ENCODE results near the gene ESR1. TPM values are rescaled to one million over a fixed set of nuclear protein-coding genes. Genes with fewer than 3 reads are reported as not detected.

Gene ESR1
- total RNA-seq, 2 donors from 2014 or later = 4.9 TPM

DNA sequence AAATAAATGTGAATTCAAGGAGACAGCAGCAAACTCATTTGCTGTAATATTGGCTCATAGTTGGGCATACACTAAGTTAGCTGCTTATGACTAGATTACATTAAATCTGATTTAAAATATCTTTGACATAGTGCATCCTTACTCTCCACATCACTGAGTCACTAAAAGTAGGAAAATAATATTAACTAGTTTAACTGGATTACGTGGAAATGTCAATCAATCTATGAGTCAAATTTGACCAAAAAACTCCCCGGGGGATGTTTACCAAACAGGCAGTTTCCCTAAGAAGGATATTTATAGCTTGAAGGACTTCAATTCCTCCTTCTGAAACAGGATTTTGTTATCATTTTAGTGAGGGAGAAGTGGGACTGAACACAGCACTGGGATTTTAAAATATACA is 366.5 kb downstream of the ESR1 start:
- no peak for TF ChIP-seq CTCF (IDR thresholded peaks at IDR 0.05)
- no peak for ATAC-seq (ENCODE audit: insufficient number of reproducible peaks, low FRiP score, low read depth)

GRCh38 chr6:152176268-152176667 is 368.8 kb downstream of the ESR1 start:
- ATAC-seq (ENCODE audit: insufficient number of reproducible peaks, low FRiP score, low read depth) = no peak
- H3K4me1 ChIP-seq (ENCODE audit: control insufficient read depth in 1 of 2, low read depth in 2 of 2) = peaks cover 0 to 8% of the 10 kb centered on the region in 2 donors
- peaks cover 27% of the 10 kb centered on the region for H3K36me3 ChIP-seq

More for the DNA sequence above, 366.5 kb downstream of the ESR1 start:
- H3K9me3 ChIP-seq = no peaks in the 10 kb centered on the region
- H3K27me3 ChIP-seq (replicated peaks; ENCODE audit: insufficient read depth) = no peaks in the 10 kb centered on the region
- H3K4me3 ChIP-seq = no peak overlapping the region
- peaks cover 0 to 8% of the 10 kb centered on the region in 2 donors for H3K4me1 ChIP-seq (ENCODE audit: control insufficient read depth in 1 of 2, low read depth in 2 of 2)
- H3K27ac ChIP-seq = no peak overlapping the region
- DNase-seq (ENCODE audit: low spot score) = no peak
- peaks cover 31% of the 10 kb centered on the region for H3K36me3 ChIP-seq

More at GRCh38 chr6:152176268-152176667, 368.8 kb downstream of the ESR1 start:
- H3K27me3 ChIP-seq (replicated peaks; ENCODE audit: insufficient read depth) = no peaks in the 10 kb centered on the region
- no peak for DNase-seq (ENCODE audit: low spot score)
- no peaks in the 10 kb centered on the region for H3K9me3 ChIP-seq
- H3K27ac ChIP-seq = no peak overlapping the region
- H3K4me3 ChIP-seq = no peak overlapping the region
- TF ChIP-seq CTCF (IDR thresholded peaks at IDR 0.05) = no peak
